Raji (cell line): ENCODE results near the gene SRCIN1.

Source experiments
- POLR2A ChIP-seq: IDR thresholded peaks from 2 replicates; pipeline ENCODE4 v1.6.1; 2011; ENCODE audit warnings: low read depth, low read length, control low read depth; ENCODE audit not compliant: insufficient read depth

SRCIN1 gene

GRCh38 chr17:38605841-38606645, at the start of gene SRCIN1:
Gene SRCIN1, minus strand, starts transcription at chr17:38605952. Its CDS starts 247 bp downstream, at chr17:38605705.
- 0 out of 2 replicates have a peak, but pooled peaks have one; percentile 6 for TF ChIP-seq POLR2A

- no peak for TF ChIP-seq POLR2A
Observed at GRCh38 chr17:38654411-38655398, 49.0 kb upstream of the SRCIN1 start.

- TF ChIP-seq POLR2A = no peak
Observed at GRCh38 chr17:38653679-38654078, 47.9 kb upstream of the SRCIN1 start.

GRCh38 chr17:38653230-38653629, 47.5 kb upstream of the SRCIN1 start:
- no peak for TF ChIP-seq POLR2A

- TF ChIP-seq POLR2A = no peak
Observed at GRCh38 chr17:38637951-38638350, 32.2 kb upstream of the SRCIN1 start.

- no peak for TF ChIP-seq POLR2A
Observed at GRCh38 chr17:38636054-38636453, 30.3 kb upstream of the SRCIN1 start.

GRCh38 chr17:38632334-38632733, 26.6 kb upstream of the SRCIN1 start:
- no peak for TF ChIP-seq POLR2A

- TF ChIP-seq POLR2A = no peak
Observed at GRCh38 chr17:38628441-38628840, 22.7 kb upstream of the SRCIN1 start.

- TF ChIP-seq POLR2A = no peak
Observed at GRCh38 chr17:38627957-38628356, 22.2 kb upstream of the SRCIN1 start.

- no peak for TF ChIP-seq POLR2A
Observed at GRCh38 chr17:38625482-38625881, 19.7 kb upstream of the SRCIN1 start.

- no peak for TF ChIP-seq POLR2A
Observed at GRCh38 chr17:38621538-38621937, 15.8 kb upstream of the SRCIN1 start.

- no peak for TF ChIP-seq POLR2A
Observed at GRCh38 chr17:38620551-38621277, 15.0 kb upstream of the SRCIN1 start.

- TF ChIP-seq POLR2A = no peak
Observed at GRCh38 chr17:38619937-38620550, 14.3 kb upstream of the SRCIN1 start.

- no peak for TF ChIP-seq POLR2A
Observed at GRCh38 chr17:38619451-38619795, 13.7 kb upstream of the SRCIN1 start.
